NCI-H226 (cell line): Measurements from ENCODE around the gene PFDN1.
A peak's percentile ranks its signal among the peaks of the same experiment; 100 is the strongest.

Experiments used
- DNase-seq: peaks from one replicate; pipeline ENCODE4 v3.0.0-alpha.2; 2015

PFDN1 gene

GRCh38 chr5:140293849-140294100, 9.1 kb downstream of the PFDN1 start:
- no peak for DNase-seq

- DNase-seq = no peak
Measured at GRCh38 chr5:140293091-140293848, 9.6 kb downstream of the PFDN1 start.

- DNase-seq = peak; percentile 35
Measured at GRCh38 chr5:140292212-140293036, 10.5 kb downstream of the PFDN1 start.

GRCh38 chr5:140287801-140288521, 14.9 kb downstream of the PFDN1 start:
- no peak for DNase-seq

GRCh38 chr5:140286424-140286823, 16.5 kb downstream of the PFDN1 start:
- no peak for DNase-seq

- DNase-seq = no peak
Measured at GRCh38 chr5:140284013-140284412, 18.9 kb downstream of the PFDN1 start.

- DNase-seq = no peak
Measured at GRCh38 chr5:140282266-140282665, 20.6 kb downstream of the PFDN1 start.

GRCh38 chr5:140275837-140276236, 27.1 kb downstream of the PFDN1 start:
- no peak for DNase-seq

- DNase-seq = no peak
Measured at GRCh38 chr5:140273401-140273877, 29.5 kb downstream of the PFDN1 start.

- DNase-seq = no peak
Measured at GRCh38 chr5:140270008-140270407, 32.9 kb downstream of the PFDN1 start.

- no peak for DNase-seq
Measured at GRCh38 chr5:140267559-140268018, 35.3 kb downstream of the PFDN1 start.

GRCh38 chr5:140267201-140267540, 35.7 kb downstream of the PFDN1 start:
- no peak for DNase-seq

- no peak for DNase-seq
Measured at GRCh38 chr5:140266471-140267200, 36.3 kb downstream of the PFDN1 start.

- DNase-seq = no peak
Measured at GRCh38 chr5:140265845-140266244, 37.1 kb downstream of the PFDN1 start.

- DNase-seq = no peak
Measured at GRCh38 chr5:140262839-140263238, 40.1 kb downstream of the PFDN1 start.

GRCh38 chr5:140262221-140262620, 40.7 kb downstream of the PFDN1 start:
- no peak for DNase-seq

GRCh38 chr5:140261403-140262171, 41.3 kb downstream of the PFDN1 start:
- peak; percentile 79 for DNase-seq

GRCh38 chr5:140260089-140260656, 42.7 kb downstream of the PFDN1 start:
- no peak for DNase-seq

GRCh38 chr5:140259500-140259899, 43.4 kb downstream of the PFDN1 start:
- DNase-seq = no peak

GRCh38 chr5:140258873-140259272, 44.0 kb downstream of the PFDN1 start:
- DNase-seq = no peak

- DNase-seq = no peak
Measured at GRCh38 chr5:140258016-140258415, 44.9 kb downstream of the PFDN1 start.

GRCh38 chr5:140256726-140257125, 46.2 kb downstream of the PFDN1 start:
- DNase-seq = no peak
